PFSK-1 (cell line): ENCODE data around the gene PHLDB3.

Experiments
- FOXP2 ChIP-seq: optimal IDR thresholded peaks from 2 replicates; pipeline ENCODE3; 2011; ENCODE audit warnings: borderline replicate concordance, control low read depth, inconsistent platforms; ENCODE audit not compliant: insufficient read depth; ENCODE audit errors: extremely low read length, extremely low read depth
- POLR2AphosphoS5 ChIP-seq: IDR thresholded peaks from 2 replicates; pipeline ENCODE4 v1.6.1; 2012; ENCODE audit warnings: low read depth, mild to moderate bottlenecking, control low read depth, low read length, moderate library complexity
- SIN3A ChIP-seq: IDR thresholded peaks from 2 replicates; pipeline ENCODE4 v1.6.1; 2012; ENCODE audit warnings: mild to moderate bottlenecking, low read length, moderate library complexity, borderline replicate concordance; ENCODE audit not compliant: insufficient read depth
- TAF1 ChIP-seq: IDR thresholded peaks from 2 replicates; pipeline ENCODE4 v1.6.1; 2012; ENCODE audit warnings: low read length, control low read depth, borderline replicate concordance; ENCODE audit not compliant: insufficient read depth
- TF ChIP-seq, protein P1 (sequence below), 2 experiments: IDR thresholded peaks; 2 replicates each; pipeline versions ENCODE4 v1.6.1 to v1.8.0; 2011 to 2012; ENCODE audit warnings: low read depth in 2 of 2, low read length in 2 of 2, control low read depth in 1 of 2, inconsistent platforms in 1 of 2, mild to moderate bottlenecking in 1 of 2, moderate library complexity in 1 of 2; ENCODE audit not compliant: insufficient read depth in 1 of 2

DNA sequence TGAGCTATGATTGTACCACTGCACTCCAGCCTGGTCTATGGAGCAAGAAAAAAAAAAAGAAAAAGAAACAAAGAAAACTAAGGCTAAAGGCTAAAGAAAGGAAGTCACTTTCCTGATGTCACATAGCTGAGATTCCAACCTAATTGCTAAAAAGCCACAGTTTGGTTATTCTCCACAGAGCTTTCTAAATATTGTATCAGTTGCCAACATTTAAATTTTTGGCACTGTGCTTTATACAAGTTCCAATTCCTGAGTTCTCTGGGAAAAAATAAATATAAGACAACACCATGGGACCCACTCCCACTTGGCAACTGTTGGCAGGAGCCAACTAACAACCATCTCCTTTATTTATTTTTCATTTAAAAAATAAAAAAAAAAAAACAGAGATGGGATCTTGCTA, 27.9 kb downstream of the PHLDB3 start:
- TF ChIP-seq TAF1: no peak
- TF ChIP-seq POLR2AphosphoS5: no peak
- TF ChIP-seq SIN3A: no peak
- no peak for TF ChIP-seq FOXP2
- TF ChIP-seq, protein P1, sequence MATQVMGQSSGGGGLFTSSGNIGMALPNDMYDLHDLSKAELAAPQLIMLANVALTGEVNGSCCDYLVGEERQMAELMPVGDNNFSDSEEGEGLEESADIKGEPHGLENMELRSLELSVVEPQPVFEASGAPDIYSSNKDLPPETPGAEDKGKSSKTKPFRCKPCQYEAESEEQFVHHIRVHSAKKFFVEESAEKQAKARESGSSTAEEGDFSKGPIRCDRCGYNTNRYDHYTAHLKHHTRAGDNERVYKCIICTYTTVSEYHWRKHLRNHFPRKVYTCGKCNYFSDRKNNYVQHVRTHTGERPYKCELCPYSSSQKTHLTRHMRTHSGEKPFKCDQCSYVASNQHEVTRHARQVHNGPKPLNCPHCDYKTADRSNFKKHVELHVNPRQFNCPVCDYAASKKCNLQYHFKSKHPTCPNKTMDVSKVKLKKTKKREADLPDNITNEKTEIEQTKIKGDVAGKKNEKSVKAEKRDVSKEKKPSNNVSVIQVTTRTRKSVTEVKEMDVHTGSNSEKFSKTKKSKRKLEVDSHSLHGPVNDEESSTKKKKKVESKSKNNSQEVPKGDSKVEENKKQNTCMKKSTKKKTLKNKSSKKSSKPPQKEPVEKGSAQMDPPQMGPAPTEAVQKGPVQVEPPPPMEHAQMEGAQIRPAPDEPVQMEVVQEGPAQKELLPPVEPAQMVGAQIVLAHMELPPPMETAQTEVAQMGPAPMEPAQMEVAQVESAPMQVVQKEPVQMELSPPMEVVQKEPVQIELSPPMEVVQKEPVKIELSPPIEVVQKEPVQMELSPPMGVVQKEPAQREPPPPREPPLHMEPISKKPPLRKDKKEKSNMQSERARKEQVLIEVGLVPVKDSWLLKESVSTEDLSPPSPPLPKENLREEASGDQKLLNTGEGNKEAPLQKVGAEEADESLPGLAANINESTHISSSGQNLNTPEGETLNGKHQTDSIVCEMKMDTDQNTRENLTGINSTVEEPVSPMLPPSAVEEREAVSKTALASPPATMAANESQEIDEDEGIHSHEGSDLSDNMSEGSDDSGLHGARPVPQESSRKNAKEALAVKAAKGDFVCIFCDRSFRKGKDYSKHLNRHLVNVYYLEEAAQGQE (IDR thresholded peaks at IDR 0.05; ENCODE audit: insufficient read depth in 1 of 2, low read depth in 2 of 2, low read length in 2 of 2): no peak
